HepG2 (cell line): ENCODE results near the gene CABLES1. TPM values are rescaled to one million over a fixed set of nuclear protein-coding genes. Genes with fewer than 3 reads are reported as not detected.

ENCODE experiments used
- ATAC-seq: fragments of 200-7000 bp; cut with Tn5 transposase; 3 replicates; pipeline ENCODE4 v1.9.1; 2020; ENCODE audit warnings: mild to moderate bottlenecking, moderate library complexity
- BruUV-seq: library from RNA; stranded (reverse); fragments of 400-500 nt; replicated peaks from 2 replicates; lab custom pipeline; 2021; lab: Mats Ljungman, UMichigan
- CTCF ChIA-PET: fragments of 300-600 bp; formaldehyde crosslinking; extraction: SDS; loops from one replicate; lab custom pipeline; 2021; ENCODE audit warnings: low total read pairs, inconsistent platforms, low intra/inter-chr PET ratio; lab: Yijun Ruan, JAX
- POLR2A ChIA-PET: fragments of 350-600 bp; sonication (Branson Sonifier 250); formaldehyde crosslinking; loops from one replicate; lab custom pipeline; 2020; ENCODE audit warnings: antibody characterized with exemption, inconsistent platforms; lab: Yijun Ruan, JAX
- DNase-seq: peaks from one replicate; pipeline ENCODE4 v3.0.0-alpha.2; 2015; ENCODE audit warnings: low spot score
- FAIRE-seq: peaks from 3 replicates; lab custom pipeline; 2011; peaks lifted over from hg19 to GRCh38; lab: Jason Lieb, UNC
- H2AFZ ChIP-seq: one replicate; pipeline ENCODE4 v1.6.1; 2011; ENCODE audit warnings: low read length, inconsistent platforms
- H3K27ac ChIP-seq: fragments of 300-600 bp; 3 replicates; pipeline ENCODE4 v1.8.0; 2011; ENCODE audit warnings: mixed run types, mild to moderate bottlenecking, mixed read lengths, low read length, inconsistent platforms; ENCODE audit not compliant: insufficient read depth; ENCODE audit errors: extremely low read length
- H3K27me3 ChIP-seq, 2 experiments: fragments of 200-600 bp in 1 of 2; 2 replicates in 1 of 2; 3 replicates in 1 of 2; pipeline versions ENCODE4 v1.6.0 to v1.8.0; 2011; ENCODE audit warnings: low read length in 2 of 2, mild to moderate bottlenecking in 2 of 2, moderate library complexity in 2 of 2, inconsistent platforms in 1 of 2; ENCODE audit not compliant: insufficient read depth in 2 of 2, control insufficient read depth in 1 of 2
- H3K36me3 ChIP-seq, 2 experiments: fragments of 200-600 bp in 1 of 2; replicated peaks in 1 of 2; 2 replicates in 1 of 2; 3 replicates in 1 of 2; pipeline versions ENCODE4 v1.5.1 to v1.8.0; 2011; ENCODE audit warnings: low read length in 2 of 2, inconsistent platforms in 1 of 2; ENCODE audit not compliant: insufficient read depth in 2 of 2, control insufficient read depth in 1 of 2
- H3K4me1 ChIP-seq: 2 replicates; pipeline ENCODE4 v1.5.1; 2012; ENCODE audit warnings: low read length, inconsistent platforms; ENCODE audit not compliant: insufficient read depth
- H3K4me2 ChIP-seq: 2 replicates; pipeline ENCODE4 v1.6.0; 2011; ENCODE audit warnings: low read depth, low read length, inconsistent platforms
- H3K4me3 ChIP-seq, 3 experiments: fragments of 200-600 bp in 1 of 3; sonication (generic), shearing (Covaris generic) in 1 of 3; replicated peaks in 1 of 3; 2 replicates each; pipeline ENCODE4 v1.5.1; 2011 to 2016; ENCODE audit warnings: low read length in 3 of 3, inconsistent platforms in 2 of 3, low read depth in 2 of 3, mild to moderate bottlenecking in 2 of 3, control low read depth in 1 of 3, mixed read lengths in 1 of 3; ENCODE audit not compliant: insufficient read depth in 1 of 3
- H3K79me2 ChIP-seq: one replicate; pipeline ENCODE4 v1.6.1; 2011; ENCODE audit warnings: low read length, inconsistent platforms; ENCODE audit not compliant: insufficient read depth
- H3K9ac ChIP-seq: 2 replicates; pipeline ENCODE4 v1.6.0; 2011; ENCODE audit warnings: mild to moderate bottlenecking, low read depth, low read length, inconsistent platforms; ENCODE audit not compliant: insufficient read depth
- H3K9me3 ChIP-seq: 2 replicates; pipeline ENCODE4 v1.5.1; 2012; ENCODE audit warnings: mild to moderate bottlenecking, low read length
- H4K20me1 ChIP-seq: 2 replicates; pipeline ENCODE4 v1.6.0; 2011; ENCODE audit warnings: inconsistent platforms, mild to moderate bottlenecking, low read length, moderate library complexity; ENCODE audit not compliant: insufficient read depth
- ARID4A ChIP-seq: sonication (generic); formaldehyde crosslinking; IDR thresholded peaks from 2 replicates; pipeline ENCODE4 v1.5.0; 2020; ENCODE audit warnings: mild to moderate bottlenecking, missing genetic modification reagents, borderline replicate concordance
- CBFB ChIP-seq: sonication (generic); formaldehyde crosslinking; IDR thresholded peaks from 2 replicates; pipeline ENCODE4 v1.4.0; 2020; ENCODE audit warnings: missing genetic modification reagents
- CCAR2 ChIP-seq: fragments of 200-400 bp; formaldehyde crosslinking; optimal IDR thresholded peaks from 2 replicates; pipeline ENCODE3; 2018; ENCODE audit warnings: low read depth, mild to moderate bottlenecking, low read length, moderate library complexity
- CREB1 ChIP-seq, 2 experiments: fragments of 450-650 bp in 1 of 2; IDR thresholded peaks; 2 replicates each; pipeline ENCODE4 v1.6.1; 2016 to 2017; ENCODE audit warnings: control low read depth in 1 of 2, mild to moderate bottlenecking in 1 of 2, missing compliant biosample characterization in 1 of 2, missing genetic modification characterization in 1 of 2
- GTF3A ChIP-seq: sonication (generic); formaldehyde crosslinking; conservative IDR thresholded peaks from 2 replicates; pipeline ENCODE4 v1.4.0; 2020; ENCODE audit warnings: mild to moderate bottlenecking, missing genetic modification reagents
- KLF12 ChIP-seq: sonication (generic); formaldehyde crosslinking; IDR thresholded peaks from 2 replicates; pipeline ENCODE4 v1.4.0; 2020; ENCODE audit warnings: missing genetic modification reagents, borderline replicate concordance
- MXI1 ChIP-seq: IDR thresholded peaks from 3 replicates; pipeline ENCODE4 v1.6.1; 2012; ENCODE audit warnings: low read depth, low read length, inconsistent platforms, borderline replicate concordance
- NR2F1 ChIP-seq, 2 experiments: fragments of 450-650 bp in 1 of 2; formaldehyde crosslinking in 1 of 2; IDR thresholded peaks; 2 replicates each; pipeline versions ENCODE4 v1.5.0 to v1.6.1; 2016 to 2020; ENCODE audit warnings: mild to moderate bottlenecking in 1 of 2, missing compliant biosample characterization in 1 of 2, missing genetic modification reagents in 1 of 2, moderate library complexity in 1 of 2
- PTBP1 ChIP-seq: fragments of 200-400 bp; formaldehyde crosslinking; IDR thresholded peaks from 2 replicates; pipeline ENCODE4 v1.6.1; 2018; ENCODE audit warnings: low read length, low read depth; ENCODE audit not compliant: poor library complexity, severe bottlenecking
- RFX3 ChIP-seq: IDR thresholded peaks from 2 replicates; pipeline ENCODE4 v1.6.1; 2016; ENCODE audit warnings: missing biosample characterization, missing genetic modification reagents
- RFXANK ChIP-seq: IDR thresholded peaks from 2 replicates; pipeline ENCODE4 v1.6.1; 2016
- SIX4 ChIP-seq: sonication (generic); formaldehyde crosslinking; IDR thresholded peaks from 2 replicates; pipeline ENCODE4 v1.4.0; 2020; ENCODE audit warnings: missing genetic modification reagents
- SNAPC2 ChIP-seq: sonication (generic); formaldehyde crosslinking; IDR thresholded peaks from 2 replicates; pipeline ENCODE4 v1.8.1; 2022; ENCODE audit warnings: mild to moderate bottlenecking, missing genetic modification reagents
- ZMYM2 ChIP-seq: sonication (generic); formaldehyde crosslinking; IDR thresholded peaks from 2 replicates; pipeline ENCODE4 v1.8.0; 2022; ENCODE audit warnings: mild to moderate bottlenecking, missing genetic modification reagents
- ZNF652 ChIP-seq: IDR thresholded peaks from 2 replicates; pipeline ENCODE4 v1.6.1; 2016; ENCODE audit warnings: low read depth, borderline replicate concordance
- ZNF773 ChIP-seq: sonication (generic); formaldehyde crosslinking; IDR thresholded peaks from 2 replicates; pipeline ENCODE4 v1.4.0; 2020; ENCODE audit warnings: missing genetic modification reagents, borderline replicate concordance
- ZUFSP ChIP-seq: sonication (generic); formaldehyde crosslinking; IDR thresholded peaks from 2 replicates; pipeline ENCODE4 v1.9.0; 2021; ENCODE audit warnings: missing genetic modification reagents, mild to moderate bottlenecking, borderline replicate concordance
- WGBS: methylation state at CpG from one replicate; pipeline ENCODE4 v1.1.6; 2017; ENCODE audit warnings: low lambda C conversion rate; 5-methylcytosine and 5-hydroxymethylcytosine counted together
- in situ Hi-C: cut with HindIII; loops from 2 replicates; pipeline ENCODE4 v1.10.0; 2017; ENCODE audit warnings: low pct_unique_long_range_greater_than_20kb; ENCODE audit not compliant: extremely low pct_ligation_motif_present
- intact Hi-C: fragments of 100-400 bp; cut with micrococcal nuclease; formaldehyde crosslinking; loops from one replicate; pipeline ENCODE4 v1.10.0; 2022; ENCODE audit not compliant: unreplicated experiment
- polyA plus RNA-seq, 8 experiments: library from polyadenylated mRNA; depleted of rRNA in 3 of 8; stranded (reverse) in 7 of 8; unstranded in 1 of 8; fragments of >200 nt; fragmentation: Illumina TruSeq in 4 of 8; extraction: Trizol in 4 of 8; gene quantifications; 2 replicates each; pipeline versions ENCODE4 v1.2.1 to v1.2.3, GENCODE V29; 2011 to 2016; ENCODE audit warnings: low read depth in 4 of 8, missing spikeins in 1 of 8, mixed read lengths in 1 of 8; ENCODE audit not compliant: insufficient read depth in 1 of 8
- total RNA-seq, 5 experiments: library from RNA; depleted of rRNA; stranded (reverse); fragments of >200 nt; fragmentation: Illumina TruSeq; extraction: Trizol; gene quantifications; 2 replicates each; pipeline ENCODE4 v1.2.3, GENCODE V29; 2016; ENCODE audit warnings: low read depth in 1 of 5

The CABLES1 gene
- total and polyA plus RNA-seq, 2 of the 13 experiments (the other 11 are each of a cell fraction or from before 2014, with no cell fraction given), result 14.7 to 25.8 TPM

GRCh38 chr18:23245461-23245860, 110.2 kb downstream of the CABLES1 start (continued):
- TF ChIP-seq ZUFSP (CRISPR knock-in tag) (no peak), ARID4A (no peak), RFXANK (CRISPR knock-in tag) (no peak), PTBP1 (no peak), CREB1 (IDR thresholded peaks at IDR 0.05) (no peak), CREB1 (CRISPR knock-in tag; IDR thresholded peaks at IDR 0.05) (no peak)

- Histone ChIP-seq H3K27me3 (no peaks in the 10 kb centered on the region), H4K20me1 (no peaks in the 10 kb centered on the region), H3K4me2 (no peak overlapping the region), H3K9me3 (no peaks in the 10 kb centered on the region), H3K36me3 (peaks cover 6 to 43% of the 10 kb centered on the region in 2 experiments), H3K9ac (no peak overlapping the region), H3K4me1 (peaks cover 2% of the 10 kb centered on the region), H2AFZ (no peak overlapping the region), H3K27ac (no peak overlapping the region), H3K4me3 (no peak overlapping the region), H3K79me2 (no peaks in the 10 kb centered on the region)
- ChIA-PET POLR2A (no interaction called here), CTCF (no interaction called here)
- 95% methylated on average over 7 of the region's 10 CpGs for WGBS
- no peak for FAIRE-seq
- intact Hi-C loops, result no loop called here
- DNase-seq, result no peak
- TF ChIP-seq KLF12 (CRISPR knock-in tag) (no peak), SIX4 (no peak), SNAPC2 (CRISPR knock-in tag) (no peak), RFX3 (CRISPR knock-in tag) (no peak), ZNF652 (CRISPR knock-in tag) (no peak), NR2F1 (CRISPR knock-in tag; IDR thresholded peaks at IDR 0.05) (no peak), ZMYM2 (CRISPR knock-in tag) (no peak), CCAR2 (no peak), GTF3A (CRISPR knock-in tag) (no peak), ZNF773 (CRISPR knock-in tag) (no peak), MXI1 (no peak), CBFB (CRISPR knock-in tag) (no peak)
- in situ Hi-C loops, result no loop called here
- no TSS peak for BruUV-seq
- ATAC-seq, result peak; percentile 27; the same call in 2 of the 3 replicates
Measured at GRCh38 chr18:23247331-23247730, 112.0 kb downstream of the CABLES1 start.
